C4-2B (cell line): ENCODE data around the gene SLC2A8.

Source experiments
- ZFX ChIP-seq: fragments of 450-650 bp; IDR thresholded peaks from 2 replicates; pipeline ENCODE4 v1.6.1; 2017
- TF ChIP-seq, protein P1 (sequence below): fragments of 450-650 bp; conservative IDR thresholded peaks from 2 replicates; pipeline ENCODE4 v1.5.1; 2017; ENCODE audit warnings: mild to moderate bottlenecking

- TF ChIP-seq, protein P1, sequence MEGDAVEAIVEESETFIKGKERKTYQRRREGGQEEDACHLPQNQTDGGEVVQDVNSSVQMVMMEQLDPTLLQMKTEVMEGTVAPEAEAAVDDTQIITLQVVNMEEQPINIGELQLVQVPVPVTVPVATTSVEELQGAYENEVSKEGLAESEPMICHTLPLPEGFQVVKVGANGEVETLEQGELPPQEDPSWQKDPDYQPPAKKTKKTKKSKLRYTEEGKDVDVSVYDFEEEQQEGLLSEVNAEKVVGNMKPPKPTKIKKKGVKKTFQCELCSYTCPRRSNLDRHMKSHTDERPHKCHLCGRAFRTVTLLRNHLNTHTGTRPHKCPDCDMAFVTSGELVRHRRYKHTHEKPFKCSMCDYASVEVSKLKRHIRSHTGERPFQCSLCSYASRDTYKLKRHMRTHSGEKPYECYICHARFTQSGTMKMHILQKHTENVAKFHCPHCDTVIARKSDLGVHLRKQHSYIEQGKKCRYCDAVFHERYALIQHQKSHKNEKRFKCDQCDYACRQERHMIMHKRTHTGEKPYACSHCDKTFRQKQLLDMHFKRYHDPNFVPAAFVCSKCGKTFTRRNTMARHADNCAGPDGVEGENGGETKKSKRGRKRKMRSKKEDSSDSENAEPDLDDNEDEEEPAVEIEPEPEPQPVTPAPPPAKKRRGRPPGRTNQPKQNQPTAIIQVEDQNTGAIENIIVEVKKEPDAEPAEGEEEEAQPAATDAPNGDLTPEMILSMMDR, result no peak
- TF ChIP-seq ZFX, result no peak
Observed at GRCh38 chr9:127396253-127396807, 639 bp upstream of the SLC2A8 start.
